Measurements from ENCODE around the gene YTHDF2.

- no peak for TF ChIP-seq CTCF (tag by site-specific recombination; IDR thresholded peaks at IDR 0.05)
- no peak for TF ChIP-seq ZNF311 (tag by site-specific recombination; IDR thresholded peaks at IDR 0.05; ENCODE audit: borderline replicate concordance)
- no peak for TF ChIP-seq ZNF239 (tag by site-specific recombination; IDR thresholded peaks at IDR 0.05)
- no peak for TF ChIP-seq ZBTB44 (tag by site-specific recombination; IDR thresholded peaks at IDR 0.05)
- no peak for TF ChIP-seq ZNF664 (tag by site-specific recombination; IDR thresholded peaks at IDR 0.05)
- TF ChIP-seq ZFP41 (tag by site-specific recombination; IDR thresholded peaks at IDR 0.05; ENCODE audit: borderline replicate concordance): no peak
- no peak for TF ChIP-seq PATZ1 (tag by site-specific recombination; IDR thresholded peaks at IDR 0.05)
- TF ChIP-seq ZBTB20 (tag by site-specific recombination; IDR thresholded peaks at IDR 0.05): no peak
- no peak for TF ChIP-seq ZNF280D (tag by site-specific recombination; IDR thresholded peaks at IDR 0.05)
Observed at GRCh38 chr1:28761189-28761588, 24.4 kb downstream of the YTHDF2 start.
